BJ (cell line): ENCODE results near the gene PATL2. TPM values are rescaled to one million over a fixed set of nuclear protein-coding genes. Genes with fewer than 3 reads are reported as not detected.

Source experiments
- CTCF ChIA-PET: fragments of 350-600 bp; formaldehyde crosslinking; extraction: SDS; loops from one replicate; lab custom pipeline; 2021; ENCODE audit warnings: antibody characterized with exemption, inconsistent platforms; lab: Yijun Ruan, JAX
- POLR2A ChIA-PET: fragments of 300-600 bp; sonication (Branson Sonifier 250); formaldehyde crosslinking; extraction: SDS; loops from one replicate; lab custom pipeline; 2021; ENCODE audit warnings: antibody characterized with exemption; lab: Charles Lee
- DNase-seq: peaks from one replicate; pipeline ENCODE4 v3.0.0-alpha.2; 2011; ENCODE audit warnings: low read depth
- H3K27me3 ChIP-seq: 2 replicates; pipeline ENCODE4 v1.6.0; 2011; ENCODE audit warnings: low read length; ENCODE audit not compliant: control insufficient read depth, insufficient read depth
- H3K36me3 ChIP-seq: 2 replicates; pipeline ENCODE4 v1.5.1; 2011; ENCODE audit warnings: low read length; ENCODE audit not compliant: control insufficient read depth, insufficient read depth
- H3K4me3 ChIP-seq: 2 replicates; pipeline ENCODE4 v1.5.1; 2011; ENCODE audit warnings: low read depth, mild to moderate bottlenecking, control low read depth, low read length
- CTCF ChIP-seq: IDR thresholded peaks from 2 replicates; pipeline ENCODE4 v1.5.1; 2011; ENCODE audit warnings: low read depth, mild to moderate bottlenecking, control low read depth, inconsistent platforms, low read length, moderate library complexity; ENCODE audit not compliant: insufficient read depth
- polyA plus RNA-seq: library from polyadenylated mRNA; depleted of rRNA; stranded (reverse); fragments of >200 nt; gene quantifications from 2 replicates; pipeline ENCODE4 v1.2.3, GENCODE V29; 2011

PATL2 gene
- polyA plus RNA-seq, 1 experiment = 0.12 TPM

DNA sequence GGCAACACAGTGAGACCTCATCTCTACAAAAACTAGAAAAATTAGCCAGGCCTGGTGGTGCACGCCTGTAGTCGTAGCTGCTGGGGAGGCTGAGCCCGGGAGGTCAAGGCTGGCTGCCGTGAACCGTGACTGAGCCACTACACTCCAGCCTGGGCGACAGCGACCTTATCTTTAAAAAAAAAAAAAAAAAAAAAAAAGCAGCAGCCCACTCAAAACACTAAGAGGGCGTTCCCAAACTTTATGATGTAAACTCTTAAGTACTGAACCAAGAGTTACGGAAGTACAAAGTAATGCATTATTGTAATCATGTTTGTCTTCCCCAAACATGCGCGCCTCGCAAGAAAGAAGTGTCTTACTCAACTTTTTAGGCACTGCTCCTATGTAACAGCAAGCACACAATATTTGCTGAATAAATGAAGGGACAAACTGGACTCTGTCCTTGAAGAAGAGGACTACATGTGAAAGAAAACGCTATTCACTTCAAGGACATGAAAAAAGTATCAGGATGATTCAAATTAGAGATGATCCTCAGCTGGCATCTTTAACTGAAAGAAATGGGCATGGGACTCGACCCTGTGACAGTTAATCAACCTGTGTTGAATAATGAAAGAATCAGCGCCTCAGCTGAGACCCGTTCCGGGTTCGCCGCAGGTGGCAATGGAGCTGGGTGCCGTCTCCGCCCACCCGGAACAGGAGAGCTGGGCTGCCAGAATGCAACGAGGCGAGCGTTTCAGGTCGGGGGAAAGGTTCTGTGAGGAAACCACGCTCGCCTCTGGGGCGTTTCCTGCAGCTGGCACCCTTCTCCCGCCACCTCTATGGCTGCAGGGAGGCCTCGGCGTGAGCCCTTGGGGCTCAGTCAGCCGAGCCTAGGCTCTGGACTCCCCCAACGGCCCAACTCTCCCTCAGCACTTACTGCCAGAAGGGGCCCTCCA is 48.4 kb downstream of the PATL2 start:
- no peak for DNase-seq
- Histone ChIP-seq H3K36me3 (no peaks in the 10 kb centered on the region), H3K27me3 (no peaks in the 10 kb centered on the region; the same call in 1 of the 2 replicates), H3K4me3 (peak overlapping the region; percentile 97)
- no peak for TF ChIP-seq CTCF
- ChIA-PET POLR2A (interaction anchor here (0.5 to 0.7 kb wide), 3 partner anchors 60 to 375 kb away, joined by 3 to 4 read pairs (median 3); no protein-coding TSS in a partner anchor), CTCF (interaction anchor here (0.6 to 2.8 kb wide), 24 partner anchors 10 to 135 kb away, joined by 3 to 55 read pairs (median 6); partner anchors contain the start of genes B2M, PATL2 and TRIM69)

DNA sequence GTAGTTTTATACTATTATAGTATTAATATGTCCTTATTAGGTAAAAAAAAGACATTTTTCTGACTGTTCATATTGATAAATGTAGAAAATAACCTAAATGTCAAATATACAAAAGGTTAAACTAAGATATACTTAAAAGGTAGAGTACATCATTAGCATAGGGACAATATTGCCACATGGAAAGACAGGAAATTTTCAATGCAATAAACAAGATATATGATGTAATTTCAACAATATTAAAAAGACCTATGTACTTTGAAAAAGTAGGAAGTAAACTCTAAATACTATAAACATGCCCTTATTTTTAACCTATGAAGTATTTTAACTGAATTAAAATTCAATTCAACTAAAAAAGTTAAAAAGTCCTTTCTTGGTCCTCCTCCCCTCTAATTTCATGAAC is 49.5 kb downstream of the PATL2 start:
- no peak for DNase-seq
- Histone ChIP-seq H3K27me3 (no peaks in the 10 kb centered on the region), H3K36me3 (no peaks in the 10 kb centered on the region), H3K4me3 (no peak overlapping the region)
- POLR2A ChIA-PET = no interaction called here
- CTCF ChIA-PET = interaction anchor here (2.3 kb wide), 1 partner anchor 9 kb away, joined by 9 read pairs; no protein-coding TSS in a partner anchor
- TF ChIP-seq CTCF = no peak

DNA sequence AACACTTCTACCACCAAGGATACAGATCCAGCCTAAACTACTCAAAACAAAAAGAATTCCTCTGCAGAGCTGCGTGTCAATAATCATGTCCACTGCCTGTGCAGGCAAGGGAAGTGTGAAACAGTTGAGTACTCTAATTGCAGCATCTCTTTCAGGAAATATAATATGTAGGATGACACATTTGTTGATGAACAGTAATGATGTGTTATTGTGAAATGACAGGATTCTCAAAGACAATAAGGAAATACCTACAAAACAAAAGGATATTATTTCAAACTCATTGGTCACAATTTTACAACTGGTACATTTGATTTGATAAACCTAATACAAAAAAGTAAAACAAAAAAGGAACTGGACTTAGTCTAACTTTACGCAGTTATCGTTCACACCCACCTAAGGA is 52.1 kb downstream of the PATL2 start:
- DNase-seq = no peak
- TF ChIP-seq CTCF = no peak
- POLR2A ChIA-PET = no interaction called here
- Histone ChIP-seq H3K36me3 (peaks cover 2% of the 10 kb centered on the region; the same call in 1 of the 2 replicates), H3K27me3 (no peaks in the 10 kb centered on the region), H3K4me3 (no peak overlapping the region)
- CTCF ChIA-PET = interaction anchor here (0.8 kb wide), 1 partner anchor 133 kb away, joined by 3 read pairs; no protein-coding TSS in a partner anchor

GRCh38 chr15:44657378-44657777 is 53.7 kb downstream of the PATL2 start:
- no peaks in the 10 kb centered on the region for H3K27me3 ChIP-seq
- no peak for TF ChIP-seq CTCF
- CTCF ChIA-PET = interaction anchor here (0.6 to 1.2 kb wide), 2 partner anchors 67 to 81 kb away, joined by 3 read pairs; no protein-coding TSS in a partner anchor

DNA sequence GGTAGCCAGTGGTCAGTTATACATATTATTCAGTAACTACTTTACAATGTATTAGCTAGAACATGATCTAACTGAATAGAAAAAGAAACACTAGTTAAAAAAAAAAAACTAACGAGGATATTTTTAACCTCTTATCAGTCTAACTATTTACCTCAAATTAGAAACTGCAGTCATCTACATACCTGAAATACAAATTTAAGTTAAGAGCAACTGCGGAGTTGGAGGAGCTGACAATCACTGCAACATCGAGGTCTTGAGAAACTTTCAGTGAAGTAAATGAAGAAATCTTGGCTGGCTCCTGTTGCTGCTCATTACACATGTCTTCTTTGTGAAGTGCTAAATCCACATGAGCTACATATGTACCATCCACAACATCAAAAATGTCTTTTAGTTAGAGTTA is 54.2 kb downstream of the PATL2 start:
- CTCF ChIA-PET = interaction anchor here (0.6 to 1.2 kb wide), 3 partner anchors 67 to 82 kb away, joined by 3 to 5 read pairs (median 3); no protein-coding TSS in a partner anchor
- H3K27me3 ChIP-seq = no peaks in the 10 kb centered on the region

More at GRCh38 chr15:44657378-44657777, 53.7 kb downstream of the PATL2 start:
- Histone ChIP-seq H3K4me3 (no peak overlapping the region), H3K36me3 (peaks cover 2% of the 10 kb centered on the region; the same call in 1 of the 2 replicates)
- no peak for DNase-seq
- POLR2A ChIA-PET = no interaction called here

More for the DNA sequence above, 54.2 kb downstream of the PATL2 start:
- DNase-seq = no peak
- no peak overlapping the region for H3K4me3 ChIP-seq
- POLR2A ChIA-PET = no interaction called here
- no peak for TF ChIP-seq CTCF
- peaks cover 2% of the 10 kb centered on the region; the same call in 1 of the 2 replicates for H3K36me3 ChIP-seq
